Neural progenitor cell (in vitro differentiated cells): ENCODE data around the gene KIF1B. TPM values are rescaled to one million over a fixed set of nuclear protein-coding genes. Genes with fewer than 3 reads are reported as not detected.

Source experiments
- DNase-seq: peaks from one replicate; pipeline ENCODE4 v3.0.0-alpha.2; 2016; ENCODE audit warnings: low spot score
- H2AFZ ChIP-seq: fragments of 200-600 bp; sonication (generic); replicated peaks from 2 replicates; pipeline ENCODE4 v1.6.1; 2016; ENCODE audit warnings: antibody characterized with exemption
- H3F3A ChIP-seq: fragments of 200-600 bp; sonication (generic); 2 replicates; pipeline ENCODE4 v1.6.1; 2016; ENCODE audit warnings: antibody characterized with exemption, low read depth
- H3K27ac ChIP-seq: fragments of 200-600 bp; sonication (generic); 2 replicates; pipeline ENCODE4 v1.5.1; 2016; ENCODE audit warnings: mild to moderate bottlenecking
- H3K27me3 ChIP-seq: fragments of 200-600 bp; sonication (generic); 2 replicates; pipeline ENCODE4 v1.6.1; 2016; ENCODE audit warnings: mild to moderate bottlenecking, moderate library complexity
- H3K36me3 ChIP-seq: fragments of 200-600 bp; sonication (generic); 2 replicates; pipeline ENCODE4 v1.5.1; 2016
- H3K4me1 ChIP-seq: fragments of 200-600 bp; sonication (generic); 2 replicates; pipeline ENCODE4 v1.6.1; 2016; ENCODE audit warnings: mixed run types
- H3K4me2 ChIP-seq: fragments of 200-600 bp; sonication (generic); 2 replicates; pipeline ENCODE4 v1.6.1; 2016
- H3K4me3 ChIP-seq: fragments of 200-600 bp; sonication (generic); 2 replicates; pipeline ENCODE4 v1.5.1; 2016
- H3K79me2 ChIP-seq: fragments of 200-600 bp; sonication (generic); 2 replicates; pipeline ENCODE4 v1.6.1; 2016; ENCODE audit warnings: low read depth
- H3K9ac ChIP-seq: fragments of 200-600 bp; sonication (generic); 2 replicates; pipeline ENCODE4 v1.6.1; 2016
- H3K9me3 ChIP-seq: fragments of 200-600 bp; sonication (generic); 2 replicates; pipeline ENCODE4 v1.5.1; 2016; ENCODE audit warnings: low read depth
- H4K20me1 ChIP-seq: fragments of 200-600 bp; sonication (generic); 2 replicates; pipeline ENCODE4 v1.6.1; 2016; ENCODE audit warnings: low read depth
- H3K27ac Mint-ChIP-seq: 3 replicates; pipeline ENCODE4 v1.8.0; 2021; ENCODE audit warnings: mixed read lengths
- H3K27me3 Mint-ChIP-seq: 2 replicates; pipeline ENCODE4 v1.8.0; 2022; ENCODE audit warnings: low read depth, mild to moderate bottlenecking, inconsistent platforms, moderate library complexity, mixed read lengths; ENCODE audit not compliant: insufficient read depth
- H3K36me3 Mint-ChIP-seq: 3 replicates; pipeline ENCODE4 v1.8.0; 2021; ENCODE audit warnings: mixed read lengths
- H3K4me1 Mint-ChIP-seq: 3 replicates; pipeline ENCODE4 v1.8.0; 2021; ENCODE audit warnings: mixed read lengths
- H3K4me3 Mint-ChIP-seq: 3 replicates; pipeline ENCODE4 v1.8.0; 2021; ENCODE audit warnings: mild to moderate bottlenecking, moderate library complexity, mixed read lengths
- H3K9me3 Mint-ChIP-seq: 3 replicates; pipeline ENCODE4 v1.8.0; 2020; ENCODE audit warnings: mixed read lengths
- EZH2 ChIP-seq: fragments of 200-600 bp; sonication (generic); IDR thresholded peaks from 2 replicates; pipeline ENCODE4 v1.6.1; 2017; ENCODE audit warnings: antibody characterized with exemption, mild to moderate bottlenecking, moderate library complexity
- EZH2phosphoT487 ChIP-seq: fragments of 200-600 bp; sonication (generic); IDR thresholded peaks from 2 replicates; pipeline ENCODE4 v1.6.1; 2017; ENCODE audit warnings: antibody characterized with exemption
- total RNA-seq: library from RNA; depleted of rRNA; stranded (reverse); fragments of >200 nt; gene quantifications from 2 replicates; pipeline ENCODE4 v1.2.3, GENCODE V29; 2015; ENCODE audit warnings: low replicate concordance
- TF ChIP-seq, protein P1 (sequence below): fragments of 200-600 bp; sonication (generic); IDR thresholded peaks from 2 replicates; pipeline ENCODE4 v1.5.1; 2017; ENCODE audit warnings: antibody characterized with exemption, mild to moderate bottlenecking

KIF1B gene
- total RNA-seq, 1 donor from 2014 or later, result 52.0 TPM

DNA sequence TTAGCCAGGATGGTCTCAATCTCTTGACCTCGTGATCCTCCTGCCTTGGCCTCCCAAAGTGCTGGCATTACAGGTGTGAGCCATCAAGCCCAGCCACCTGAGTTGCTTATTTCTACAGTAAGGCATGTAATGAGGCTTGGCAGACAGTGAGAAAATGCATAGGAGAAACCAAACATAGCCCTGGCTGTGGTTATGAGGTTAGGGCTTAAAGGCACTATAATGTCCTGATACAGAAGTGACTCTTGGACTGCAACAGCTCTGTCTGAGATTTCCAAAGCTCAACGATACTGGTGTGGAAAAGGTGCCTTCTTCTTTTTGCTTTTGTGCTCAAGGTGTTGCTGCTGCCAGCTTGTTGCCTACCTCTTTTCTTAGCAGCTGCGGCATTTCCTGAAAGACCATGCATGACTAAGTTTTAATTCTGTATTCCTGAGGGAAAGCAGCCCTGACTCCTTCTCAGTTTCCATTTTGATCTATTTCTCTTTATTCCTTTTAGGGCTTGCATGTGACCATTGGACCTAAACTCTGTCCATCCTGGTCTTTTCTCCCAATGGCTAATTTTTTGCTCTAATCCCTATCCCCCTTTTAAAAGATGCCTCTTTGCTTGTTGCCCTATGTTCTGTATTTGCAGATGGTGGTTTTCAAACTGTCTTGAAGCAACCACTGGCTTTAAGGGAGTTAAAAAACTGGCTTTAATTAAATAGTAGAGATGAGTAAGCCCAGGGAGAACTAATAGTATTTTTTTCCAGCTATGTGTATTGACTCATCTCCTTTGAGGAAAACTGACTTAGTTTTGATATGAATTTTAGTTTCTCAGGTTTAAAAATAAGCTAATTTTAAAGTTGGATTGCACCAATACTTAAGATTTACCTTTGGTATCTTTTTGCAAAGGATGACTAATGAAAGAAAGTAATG, 70.3 kb downstream of the KIF1B start:
- no peak overlapping the region for H3K9ac ChIP-seq

DNA sequence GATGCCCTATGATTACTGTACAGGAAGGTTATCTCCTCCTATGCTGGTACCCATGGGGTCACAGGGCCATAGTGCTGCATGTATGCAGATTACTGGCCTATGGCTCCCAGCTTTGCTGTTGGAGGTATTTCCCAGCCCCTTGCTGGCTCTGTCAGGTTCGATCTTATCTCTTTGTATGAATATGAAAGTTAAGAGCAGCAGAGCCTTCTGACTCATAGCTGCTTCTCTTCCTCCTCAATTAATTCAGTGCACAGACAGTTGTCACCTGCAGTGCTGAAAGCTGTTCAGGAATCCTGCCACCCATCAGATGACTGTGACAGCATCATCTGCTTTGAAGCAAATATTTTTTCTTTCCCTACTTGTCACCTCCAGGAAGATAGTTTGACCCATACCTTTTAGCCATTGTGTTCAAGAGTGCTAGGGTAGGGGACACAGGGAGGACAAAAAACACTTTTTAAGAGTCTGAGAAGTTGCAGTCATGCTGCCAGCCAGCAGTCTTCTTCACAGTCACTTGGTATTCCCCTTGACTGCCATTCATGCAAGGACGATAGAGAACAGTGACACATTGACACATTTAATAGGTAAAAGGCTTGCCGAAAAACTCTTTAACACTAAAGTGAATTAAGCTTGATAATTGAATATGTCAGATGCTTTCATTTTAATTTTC, 73.1 kb downstream of the KIF1B start:
- TF ChIP-seq EZH2 (no peak), EZH2phosphoT487 (no peak)
- TF ChIP-seq, protein P1, sequence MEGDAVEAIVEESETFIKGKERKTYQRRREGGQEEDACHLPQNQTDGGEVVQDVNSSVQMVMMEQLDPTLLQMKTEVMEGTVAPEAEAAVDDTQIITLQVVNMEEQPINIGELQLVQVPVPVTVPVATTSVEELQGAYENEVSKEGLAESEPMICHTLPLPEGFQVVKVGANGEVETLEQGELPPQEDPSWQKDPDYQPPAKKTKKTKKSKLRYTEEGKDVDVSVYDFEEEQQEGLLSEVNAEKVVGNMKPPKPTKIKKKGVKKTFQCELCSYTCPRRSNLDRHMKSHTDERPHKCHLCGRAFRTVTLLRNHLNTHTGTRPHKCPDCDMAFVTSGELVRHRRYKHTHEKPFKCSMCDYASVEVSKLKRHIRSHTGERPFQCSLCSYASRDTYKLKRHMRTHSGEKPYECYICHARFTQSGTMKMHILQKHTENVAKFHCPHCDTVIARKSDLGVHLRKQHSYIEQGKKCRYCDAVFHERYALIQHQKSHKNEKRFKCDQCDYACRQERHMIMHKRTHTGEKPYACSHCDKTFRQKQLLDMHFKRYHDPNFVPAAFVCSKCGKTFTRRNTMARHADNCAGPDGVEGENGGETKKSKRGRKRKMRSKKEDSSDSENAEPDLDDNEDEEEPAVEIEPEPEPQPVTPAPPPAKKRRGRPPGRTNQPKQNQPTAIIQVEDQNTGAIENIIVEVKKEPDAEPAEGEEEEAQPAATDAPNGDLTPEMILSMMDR, result no peak
- peaks cover 10% of the 10 kb centered on the region for H3F3A ChIP-seq
- H3K9ac ChIP-seq, result no peak overlapping the region
- H3K9me3 ChIP-seq, result no peaks in the 10 kb centered on the region
- peaks cover 4% of the 10 kb centered on the region for H3K36me3 ChIP-seq
- no peaks in the 10 kb centered on the region for H3K79me2 ChIP-seq
- Mint-ChIP-seq H3K27ac (no peak overlapping the region), H3K27me3 (no peaks in the 10 kb centered on the region), H3K4me3 (no peak overlapping the region), H3K36me3 (peaks cover 31% of the 10 kb centered on the region), H3K4me1 (peaks cover 11% of the 10 kb centered on the region), H3K9me3 (no peaks in the 10 kb centered on the region)
- no peak for DNase-seq
- no peak overlapping the region for H3K4me2 ChIP-seq
- no peak overlapping the region for H2AFZ ChIP-seq
- H4K20me1 ChIP-seq, result no peaks in the 10 kb centered on the region
- no peak overlapping the region for H3K4me3 ChIP-seq
- peaks cover 6% of the 10 kb centered on the region for H3K4me1 ChIP-seq
- H3K27ac ChIP-seq, result no peak overlapping the region
- no peaks in the 10 kb centered on the region for H3K27me3 ChIP-seq

More for the DNA sequence above, 70.3 kb downstream of the KIF1B start:
- Histone ChIP-seq H3K79me2 (no peaks in the 10 kb centered on the region), H3K27me3 (no peaks in the 10 kb centered on the region), H3K4me1 (peaks cover 6% of the 10 kb centered on the region), H3F3A (peaks cover 16% of the 10 kb centered on the region), H4K20me1 (no peaks in the 10 kb centered on the region), H2AFZ (no peak overlapping the region), H3K36me3 (peaks cover 11% of the 10 kb centered on the region), H3K4me2 (no peak overlapping the region), H3K9me3 (no peaks in the 10 kb centered on the region), H3K4me3 (no peak overlapping the region), H3K27ac (peak overlapping the region; percentile 50)
- Mint-ChIP-seq H3K4me1 (peaks cover 5% of the 10 kb centered on the region), H3K27ac (peak overlapping the region; percentile 57), H3K27me3 (no peaks in the 10 kb centered on the region), H3K9me3 (no peaks in the 10 kb centered on the region), H3K4me3 (no peak overlapping the region), H3K36me3 (peaks cover 33% of the 10 kb centered on the region)
- TF ChIP-seq EZH2, result no peak
- DNase-seq, result no peak

DNA sequence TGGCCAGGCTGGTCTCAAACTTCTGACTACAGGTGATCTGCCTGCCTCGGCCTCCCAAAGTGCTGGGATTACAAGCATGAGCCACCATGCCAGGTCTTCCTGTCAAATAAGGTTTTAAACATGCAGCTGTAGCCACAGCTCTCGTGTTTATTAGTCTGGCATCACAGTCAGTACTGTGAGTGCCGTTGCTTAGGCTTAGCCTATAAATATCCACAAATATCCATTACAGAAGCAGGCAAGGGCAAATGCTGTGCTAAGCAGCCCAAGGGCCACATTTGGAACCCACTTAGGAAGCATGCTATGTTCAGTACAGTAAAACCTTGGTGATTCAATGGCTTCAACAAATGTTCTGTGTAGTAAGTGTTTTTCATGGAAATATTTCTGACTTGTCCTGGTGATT, 75.9 kb downstream of the KIF1B start:
- Histone ChIP-seq H3K27ac (no peak overlapping the region), H3K79me2 (no peaks in the 10 kb centered on the region), H3K36me3 (no peaks in the 10 kb centered on the region), H3K27me3 (no peaks in the 10 kb centered on the region), H3K4me2 (no peak overlapping the region), H3K4me1 (no peaks in the 10 kb centered on the region), H3K9me3 (no peaks in the 10 kb centered on the region), H3K4me3 (no peak overlapping the region), H3F3A (peaks cover 10% of the 10 kb centered on the region), H2AFZ (no peak overlapping the region), H4K20me1 (no peaks in the 10 kb centered on the region), H3K9ac (no peak overlapping the region)
- no peak overlapping the region for H3K4me3 Mint-ChIP-seq
- H3K27ac Mint-ChIP-seq, result no peak overlapping the region
- no peaks in the 10 kb centered on the region for H3K9me3 Mint-ChIP-seq
- no peak for DNase-seq
- H3K36me3 Mint-ChIP-seq, result peaks cover 39% of the 10 kb centered on the region
- peaks cover 11% of the 10 kb centered on the region for H3K4me1 Mint-ChIP-seq
- no peak for TF ChIP-seq EZH2phosphoT487
- TF ChIP-seq, protein P1, result no peak
- H3K27me3 Mint-ChIP-seq, result no peaks in the 10 kb centered on the region
